ENCODE data around the gene AUTS2.

AUTS2 gene

DNA sequence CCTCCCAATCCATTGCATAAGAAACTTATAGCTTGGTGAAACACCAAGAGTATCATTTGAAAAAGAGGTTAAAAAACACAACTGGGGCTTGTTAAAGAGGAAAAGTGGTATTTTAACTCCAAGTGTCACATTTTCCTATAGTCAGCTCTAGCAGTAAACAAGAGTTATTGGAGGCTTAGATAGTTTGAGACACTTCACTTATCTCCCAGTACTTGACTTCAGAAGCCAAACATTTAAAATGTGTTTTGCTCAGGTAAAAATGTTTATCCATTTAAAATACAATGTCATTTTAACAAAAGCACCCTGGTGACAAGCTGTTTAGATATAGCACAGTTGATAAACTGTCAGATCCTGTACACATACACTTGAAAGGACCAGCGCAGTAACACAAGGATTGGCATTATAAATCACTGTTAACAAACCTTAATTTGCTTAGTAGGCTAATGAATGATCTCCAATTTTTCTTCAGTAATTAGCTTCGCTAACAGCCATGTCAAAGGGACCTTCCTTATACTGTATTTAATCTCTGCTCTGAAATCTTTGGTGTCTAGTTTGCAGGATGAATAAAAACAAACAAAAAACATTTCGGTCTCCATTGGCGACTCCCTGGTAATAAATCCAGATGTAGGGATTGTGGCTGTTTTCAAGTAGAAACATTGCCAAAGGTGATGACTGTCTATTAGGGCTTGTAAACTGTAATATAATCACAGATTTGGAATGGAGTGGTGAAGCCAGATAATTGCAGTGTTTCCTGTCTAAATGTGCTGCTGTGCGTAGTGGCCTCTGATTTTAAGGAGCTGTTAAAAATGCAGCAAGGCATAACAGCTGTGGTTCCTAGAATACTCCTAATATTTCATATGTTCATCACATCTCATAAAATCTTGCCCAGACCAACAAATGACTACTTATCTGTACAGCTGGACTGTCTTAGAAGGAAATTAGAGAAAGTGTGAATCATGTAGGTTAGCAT lies 545.1 kb downstream of the AUTS2 start (continued):
- TF ChIP-seq KLF1 (tag by site-specific recombination; IDR thresholded peaks at IDR 0.05), result no peak
- TF ChIP-seq ZBTB7A (tag by site-specific recombination; IDR thresholded peaks at IDR 0.05; ENCODE audit: low read depth), result no peak; the same call in 1 of the 2 replicates
- no peak for TF ChIP-seq ZNF660 (tag by site-specific recombination; IDR thresholded peaks at IDR 0.05)
- no peak for TF ChIP-seq ZBTB10 (tag by site-specific recombination; IDR thresholded peaks at IDR 0.05)
- TF ChIP-seq ZNF560 (tag by site-specific recombination; IDR thresholded peaks at IDR 0.05; ENCODE audit: borderline replicate concordance), result no peak
- no peak for TF ChIP-seq ZFHX2 (tag by site-specific recombination; conservative IDR thresholded peaks at IDR 0.05)
- TF ChIP-seq ZNF10 (tag by site-specific recombination; IDR thresholded peaks at IDR 0.05), result no peak
- TF ChIP-seq ZNF48 (tag by site-specific recombination; IDR thresholded peaks at IDR 0.05), result no peak
- no peak for TF ChIP-seq ZNF266 (tag by site-specific recombination; IDR thresholded peaks at IDR 0.05; ENCODE audit: low read depth)
- no peak for TF ChIP-seq ZNF19 (tag by site-specific recombination; IDR thresholded peaks at IDR 0.05; ENCODE audit: low read depth)
- no peak for TF ChIP-seq ZNF133 (tag by site-specific recombination; IDR thresholded peaks at IDR 0.05)
- no peak for TF ChIP-seq REPIN1 (tag by site-specific recombination; IDR thresholded peaks at IDR 0.05; ENCODE audit: low read depth)
- no peak for TF ChIP-seq ZNF433 (tag by site-specific recombination; IDR thresholded peaks at IDR 0.05; ENCODE audit: low read depth)
- TF ChIP-seq INSM2 (tag by site-specific recombination; IDR thresholded peaks at IDR 0.05), result no peak
- TF ChIP-seq ZNF24 (tag by site-specific recombination; IDR thresholded peaks at IDR 0.05), result no peak
- no peak for TF ChIP-seq PBX3 (CRISPR knock-in tag; IDR thresholded peaks at IDR 0.05)
- TF ChIP-seq, protein P1, sequence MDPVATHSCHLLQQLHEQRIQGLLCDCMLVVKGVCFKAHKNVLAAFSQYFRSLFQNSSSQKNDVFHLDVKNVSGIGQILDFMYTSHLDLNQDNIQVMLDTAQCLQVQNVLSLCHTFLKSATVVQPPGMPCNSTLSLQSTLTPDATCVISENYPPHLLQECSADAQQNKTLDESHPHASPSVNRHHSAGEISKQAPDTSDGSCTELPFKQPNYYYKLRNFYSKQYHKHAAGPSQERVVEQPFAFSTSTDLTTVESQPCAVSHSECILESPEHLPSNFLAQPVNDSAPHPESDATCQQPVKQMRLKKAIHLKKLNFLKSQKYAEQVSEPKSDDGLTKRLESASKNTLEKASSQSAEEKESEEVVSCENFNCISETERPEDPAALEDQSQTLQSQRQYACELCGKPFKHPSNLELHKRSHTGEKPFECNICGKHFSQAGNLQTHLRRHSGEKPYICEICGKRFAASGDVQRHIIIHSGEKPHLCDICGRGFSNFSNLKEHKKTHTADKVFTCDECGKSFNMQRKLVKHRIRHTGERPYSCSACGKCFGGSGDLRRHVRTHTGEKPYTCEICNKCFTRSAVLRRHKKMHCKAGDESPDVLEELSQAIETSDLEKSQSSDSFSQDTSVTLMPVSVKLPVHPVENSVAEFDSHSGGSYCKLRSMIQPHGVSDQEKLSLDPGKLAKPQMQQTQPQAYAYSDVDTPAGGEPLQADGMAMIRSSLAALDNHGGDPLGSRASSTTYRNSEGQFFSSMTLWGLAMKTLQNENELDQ (tag by site-specific recombination; IDR thresholded peaks at IDR 0.05; ENCODE audit: low read depth), result no peak
- TF ChIP-seq, protein P2, sequence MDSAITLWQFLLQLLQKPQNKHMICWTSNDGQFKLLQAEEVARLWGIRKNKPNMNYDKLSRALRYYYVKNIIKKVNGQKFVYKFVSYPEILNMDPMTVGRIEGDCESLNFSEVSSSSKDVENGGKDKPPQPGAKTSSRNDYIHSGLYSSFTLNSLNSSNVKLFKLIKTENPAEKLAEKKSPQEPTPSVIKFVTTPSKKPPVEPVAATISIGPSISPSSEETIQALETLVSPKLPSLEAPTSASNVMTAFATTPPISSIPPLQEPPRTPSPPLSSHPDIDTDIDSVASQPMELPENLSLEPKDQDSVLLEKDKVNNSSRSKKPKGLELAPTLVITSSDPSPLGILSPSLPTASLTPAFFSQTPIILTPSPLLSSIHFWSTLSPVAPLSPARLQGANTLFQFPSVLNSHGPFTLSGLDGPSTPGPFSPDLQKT (IDR thresholded peaks at IDR 0.05; ENCODE audit: borderline replicate concordance, low read depth, low read length), result no peak
- no peak for TF ChIP-seq KLF7 (tag by site-specific recombination; IDR thresholded peaks at IDR 0.05; ENCODE audit: borderline replicate concordance)
- TF ChIP-seq, protein P3, sequence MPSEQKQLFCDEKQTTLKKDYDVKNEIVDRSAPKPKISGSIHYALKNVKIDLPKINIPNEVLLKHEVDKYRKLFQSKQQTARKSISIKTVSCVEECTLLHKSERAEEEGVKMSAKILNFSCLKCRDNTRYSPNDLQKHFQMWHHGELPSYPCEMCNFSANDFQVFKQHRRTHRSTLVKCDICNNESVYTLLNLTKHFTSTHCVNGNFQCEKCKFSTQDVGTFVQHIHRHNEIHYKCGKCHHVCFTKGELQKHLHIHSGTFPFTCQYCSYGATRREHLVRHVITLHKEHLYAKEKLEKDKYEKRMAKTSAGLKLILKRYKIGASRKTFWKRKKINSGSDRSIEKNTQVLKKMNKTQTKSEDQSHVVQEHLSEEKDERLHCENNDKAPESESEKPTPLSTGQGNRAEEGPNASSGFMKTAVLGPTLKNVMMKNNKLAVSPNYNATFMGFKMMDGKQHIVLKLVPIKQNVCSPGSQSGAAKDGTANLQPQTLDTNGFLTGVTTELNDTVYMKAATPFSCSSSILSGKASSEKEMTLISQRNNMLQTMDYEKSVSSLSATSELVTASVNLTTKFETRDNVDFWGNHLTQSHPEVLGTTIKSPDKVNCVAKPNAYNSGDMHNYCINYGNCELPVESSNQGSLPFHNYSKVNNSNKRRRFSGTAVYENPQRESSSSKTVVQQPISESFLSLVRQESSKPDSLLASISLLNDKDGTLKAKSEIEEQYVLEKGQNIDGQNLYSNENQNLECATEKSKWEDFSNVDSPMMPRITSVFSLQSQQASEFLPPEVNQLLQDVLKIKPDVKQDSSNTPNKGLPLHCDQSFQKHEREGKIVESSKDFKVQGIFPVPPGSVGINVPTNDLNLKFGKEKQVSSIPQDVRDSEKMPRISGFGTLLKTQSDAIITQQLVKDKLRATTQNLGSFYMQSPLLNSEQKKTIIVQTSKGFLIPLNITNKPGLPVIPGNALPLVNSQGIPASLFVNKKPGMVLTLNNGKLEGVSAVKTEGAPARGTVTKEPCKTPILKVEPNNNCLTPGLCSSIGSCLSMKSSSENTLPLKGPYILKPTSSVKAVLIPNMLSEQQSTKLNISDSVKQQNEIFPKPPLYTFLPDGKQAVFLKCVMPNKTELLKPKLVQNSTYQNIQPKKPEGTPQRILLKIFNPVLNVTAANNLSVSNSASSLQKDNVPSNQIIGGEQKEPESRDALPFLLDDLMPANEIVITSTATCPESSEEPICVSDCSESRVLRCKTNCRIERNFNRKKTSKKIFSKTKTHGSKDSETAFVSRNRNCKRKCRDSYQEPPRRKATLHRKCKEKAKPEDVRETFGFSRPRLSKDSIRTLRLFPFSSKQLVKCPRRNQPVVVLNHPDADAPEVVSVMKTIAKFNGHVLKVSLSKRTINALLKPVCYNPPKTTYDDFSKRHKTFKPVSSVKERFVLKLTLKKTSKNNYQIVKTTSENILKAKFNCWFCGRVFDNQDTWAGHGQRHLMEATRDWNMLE (tag by site-specific recombination; conservative IDR thresholded peaks at IDR 0.05; ENCODE audit: low read depth), result no peak
- TF ChIP-seq ZNF138 (tag by site-specific recombination; IDR thresholded peaks at IDR 0.05; ENCODE audit: borderline replicate concordance), result no peak
- TF ChIP-seq SCRT1 (tag by site-specific recombination; IDR thresholded peaks at IDR 0.05; ENCODE audit: borderline replicate concordance), result no peak
- TF ChIP-seq ZNF530 (tag by site-specific recombination; IDR thresholded peaks at IDR 0.05; ENCODE audit: low read depth), result no peak
- no peak for TF ChIP-seq ZNF174 (tag by site-specific recombination; IDR thresholded peaks at IDR 0.05)
